Activated CD4-positive, alpha-beta T cell treated with anti-CD3 and anti-CD28 coated beads for 4 hours (primary cell): ENCODE data around the gene UPK2.

ENCODE experiments used
- DNase-seq, 2 donors: peaks; one replicate each; pipeline ENCODE4 v3.0.0-alpha.2; 2020

The UPK2 gene

DNA sequence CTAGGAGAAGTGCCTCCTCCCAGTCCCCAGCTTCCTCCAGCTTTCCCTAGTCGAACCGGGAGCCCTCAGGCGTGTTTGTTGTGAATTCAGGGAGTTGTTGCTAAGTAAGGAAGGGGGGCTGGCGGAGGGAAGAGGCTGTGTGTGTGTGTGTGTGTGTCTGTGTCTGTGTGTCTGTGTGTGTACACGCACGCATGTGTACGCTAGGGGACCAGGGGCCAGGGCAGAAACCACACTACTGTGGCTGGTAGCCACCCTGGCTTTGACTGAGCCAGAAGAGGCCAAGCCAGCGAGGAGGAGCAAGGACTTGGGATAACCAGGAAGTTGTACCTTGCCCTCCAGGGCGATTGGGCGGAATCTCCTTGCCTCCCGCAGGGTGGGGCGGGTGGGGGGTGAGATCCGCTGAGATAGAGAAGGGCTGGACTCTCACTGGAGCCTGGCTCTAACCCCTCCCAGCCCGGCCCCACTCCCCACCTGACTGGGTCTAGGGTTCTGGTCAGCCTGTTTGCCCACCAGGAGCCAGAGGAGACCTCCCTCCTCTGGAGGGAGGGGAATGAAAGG lies 37.9 kb upstream of the UPK2 start:
- no peak for DNase-seq

DNA sequence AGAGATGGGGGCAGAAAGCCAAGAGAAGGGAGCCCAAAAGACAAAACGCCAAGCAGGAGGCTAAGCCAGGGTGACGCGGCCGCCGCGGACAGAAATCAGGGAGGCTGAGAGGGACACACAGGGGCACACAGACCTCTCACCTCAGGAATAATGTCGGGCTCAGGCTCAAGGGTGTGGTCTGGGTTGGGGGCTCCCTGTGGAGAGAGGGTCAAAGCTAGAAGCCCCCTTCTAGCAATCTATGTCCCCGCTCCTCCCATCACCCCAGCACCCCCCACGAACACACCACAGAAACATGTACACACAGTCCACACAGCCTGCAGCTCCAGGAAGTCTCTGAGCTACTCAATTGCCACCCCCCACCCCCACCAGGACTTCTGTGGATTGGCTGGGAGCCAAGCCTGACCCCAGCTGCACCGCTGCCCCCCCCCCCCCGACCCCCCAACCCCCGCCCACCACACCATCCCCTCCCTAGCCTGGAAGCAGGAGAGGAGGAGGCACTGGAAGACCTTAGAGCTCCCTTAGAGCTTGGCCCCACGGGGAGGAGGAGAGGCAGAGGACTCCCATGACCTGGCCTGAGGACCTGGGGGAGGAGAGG lies 37.3 kb upstream of the UPK2 start:
- DNase-seq: no peak

DNA sequence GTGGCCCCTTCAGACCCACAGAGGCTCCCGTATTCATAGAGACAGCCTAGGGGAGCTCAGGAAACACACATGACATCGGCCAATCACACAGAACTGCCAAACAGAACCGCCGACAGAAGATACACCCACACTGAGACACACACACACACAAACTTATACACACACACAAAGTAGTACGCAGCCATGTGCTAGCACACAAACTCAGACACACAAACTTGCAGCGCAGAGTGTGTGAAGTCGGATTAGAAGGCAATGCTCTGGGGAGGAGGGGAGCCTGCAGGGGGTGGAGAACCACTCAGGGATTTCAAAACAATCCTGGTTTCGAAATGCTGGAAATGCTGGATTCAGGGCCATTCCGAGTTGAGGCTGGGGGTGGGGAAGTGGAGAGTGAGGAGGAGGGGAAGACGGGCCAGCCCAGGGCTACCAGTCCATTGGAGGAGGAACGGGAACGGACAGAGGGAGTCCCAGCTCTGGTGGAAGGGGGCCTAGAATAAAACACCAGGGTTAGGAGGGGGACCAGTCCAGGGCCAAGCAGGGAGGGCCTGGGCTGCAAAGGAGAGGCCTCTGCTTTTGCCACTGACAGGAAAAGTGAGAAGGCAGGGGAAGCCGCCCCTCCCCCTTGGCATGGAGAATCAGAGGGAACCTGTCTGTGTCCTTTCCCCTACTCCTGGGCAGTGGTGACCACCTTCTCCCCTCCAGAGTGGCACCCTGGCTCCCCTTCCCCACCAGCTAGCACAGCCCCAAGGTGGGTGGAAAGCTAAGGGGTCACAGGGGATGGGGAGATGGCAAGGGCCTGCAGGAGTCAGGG lies 34.8 kb upstream of the UPK2 start:
- DNase-seq: peak in 1 of 2 donors; percentile 8

DNA sequence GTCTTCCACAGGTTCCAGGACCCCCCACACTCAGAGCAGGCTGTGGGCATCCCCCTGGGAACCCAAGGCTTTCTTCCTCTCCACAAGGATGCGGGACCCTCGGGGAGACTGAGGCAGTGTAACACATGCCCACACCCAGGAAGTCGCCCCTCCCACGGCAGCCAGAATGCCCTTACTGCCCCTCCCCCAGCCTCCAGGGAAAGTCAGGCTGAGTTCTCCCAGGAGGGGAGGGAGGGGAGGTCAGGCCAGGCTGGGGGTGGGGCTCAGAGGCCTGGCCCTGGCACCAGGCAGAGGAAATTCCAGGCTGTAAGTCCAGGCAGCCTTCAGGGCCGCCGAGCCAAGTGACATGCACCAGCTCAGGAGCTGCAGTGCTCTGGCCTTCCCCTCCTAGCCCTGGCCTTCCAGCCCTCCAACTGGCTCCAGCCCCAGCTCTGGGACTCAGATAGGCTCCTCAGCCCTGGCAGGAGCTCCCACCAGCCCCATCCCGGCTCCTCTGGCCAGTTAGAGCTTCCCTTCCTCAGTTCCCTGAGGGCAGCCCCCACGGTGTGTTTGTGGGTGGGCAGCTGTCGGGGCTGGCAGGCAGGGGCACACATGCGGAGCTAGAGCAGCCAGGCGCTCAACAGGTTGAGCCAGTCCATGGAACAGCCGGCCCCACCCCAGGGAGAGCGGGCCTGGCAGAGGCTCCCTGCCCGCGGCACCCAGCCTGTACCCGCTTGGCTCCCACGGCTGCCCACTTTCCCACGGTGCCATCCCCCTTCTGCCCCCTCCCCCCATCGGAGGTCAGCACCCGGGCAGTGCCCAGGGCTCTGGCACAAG lies 34.0 kb upstream of the UPK2 start:
- peak in 1 of 2 donors; percentile 7 for DNase-seq

DNA sequence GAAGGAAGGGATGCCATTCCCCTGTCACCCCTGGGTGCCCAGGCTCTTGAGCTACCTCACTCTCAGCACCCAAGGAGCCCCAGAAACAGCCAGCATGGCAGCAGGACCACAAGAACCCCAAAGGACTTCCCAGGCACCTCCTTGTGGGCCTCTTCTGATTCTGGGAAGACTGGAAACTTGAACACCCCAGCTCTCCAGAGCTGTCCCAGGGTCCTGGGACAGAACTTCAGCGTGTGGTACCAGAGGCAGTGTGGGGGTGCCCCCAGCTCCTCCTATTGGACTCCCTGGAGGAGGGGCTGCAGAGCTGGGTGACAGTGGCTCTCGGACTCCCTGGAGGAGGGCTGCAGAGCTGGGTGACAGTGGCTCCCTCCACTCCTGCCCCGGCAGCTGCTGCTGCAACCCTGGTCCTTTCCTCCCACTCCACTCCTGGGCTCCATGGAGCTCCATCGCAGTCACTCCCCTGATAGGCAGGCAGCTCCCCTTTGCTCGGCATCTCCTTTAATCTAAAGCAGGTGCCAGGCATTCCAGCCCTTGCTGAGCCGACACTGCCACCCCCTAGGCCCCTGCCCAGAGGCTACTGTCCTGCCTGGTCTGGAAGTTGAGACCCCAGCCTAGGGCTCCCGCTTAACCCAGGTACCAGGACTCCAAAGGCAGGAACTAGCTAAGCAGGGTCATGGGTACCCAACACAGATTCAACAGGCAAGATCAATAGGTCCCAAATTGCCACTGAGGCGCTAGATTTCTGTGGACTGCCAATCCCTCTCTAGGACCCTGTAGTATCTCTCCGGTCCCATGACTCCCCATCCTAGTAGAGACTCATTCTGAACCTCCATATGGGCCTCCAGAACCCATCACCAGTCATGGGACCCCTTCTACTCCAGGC lies 33.1 kb upstream of the UPK2 start:
- no peak for DNase-seq

DNA sequence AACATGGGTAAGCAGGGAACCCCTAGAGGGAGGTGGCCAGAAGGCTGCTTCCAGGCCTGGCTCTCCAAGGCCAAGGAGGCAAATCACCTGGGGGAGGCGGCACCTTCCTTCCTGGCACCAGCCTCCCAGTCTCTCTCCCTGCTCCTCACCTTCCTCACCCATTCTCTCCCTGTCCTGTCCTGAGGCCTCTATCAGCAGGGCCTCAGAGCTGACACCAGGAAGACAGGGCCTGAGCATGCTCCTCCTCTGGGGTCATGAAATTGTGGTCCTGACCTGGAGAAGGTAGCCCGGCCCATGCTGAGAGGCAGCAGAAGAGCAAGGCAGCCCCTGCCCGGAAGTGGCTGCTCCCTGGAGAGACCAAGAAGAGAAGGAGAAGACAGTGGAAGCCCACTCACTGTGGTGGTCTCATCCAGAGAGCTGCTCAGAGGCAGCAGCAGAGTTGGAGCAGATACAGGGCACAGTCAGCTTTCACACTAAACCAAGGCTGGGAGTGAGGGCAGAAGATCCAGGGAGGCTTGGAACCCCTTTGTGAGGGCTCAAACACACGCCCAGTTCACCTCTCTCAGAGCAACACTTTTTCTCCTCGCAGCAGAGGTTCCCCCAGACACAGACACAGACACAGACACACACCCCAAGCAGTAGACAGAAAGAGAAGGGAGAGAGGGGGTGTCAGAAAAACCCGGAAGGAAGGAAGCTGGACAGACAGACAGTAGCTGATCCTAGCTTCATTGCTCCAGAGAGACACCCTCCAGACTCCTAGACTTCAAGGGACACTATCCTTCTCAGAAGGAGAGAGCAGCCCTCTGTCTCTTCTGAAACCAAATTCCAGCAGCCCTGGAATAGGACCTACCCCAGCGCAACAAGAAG lies 32.1 kb upstream of the UPK2 start:
- DNase-seq: no peak

DNA sequence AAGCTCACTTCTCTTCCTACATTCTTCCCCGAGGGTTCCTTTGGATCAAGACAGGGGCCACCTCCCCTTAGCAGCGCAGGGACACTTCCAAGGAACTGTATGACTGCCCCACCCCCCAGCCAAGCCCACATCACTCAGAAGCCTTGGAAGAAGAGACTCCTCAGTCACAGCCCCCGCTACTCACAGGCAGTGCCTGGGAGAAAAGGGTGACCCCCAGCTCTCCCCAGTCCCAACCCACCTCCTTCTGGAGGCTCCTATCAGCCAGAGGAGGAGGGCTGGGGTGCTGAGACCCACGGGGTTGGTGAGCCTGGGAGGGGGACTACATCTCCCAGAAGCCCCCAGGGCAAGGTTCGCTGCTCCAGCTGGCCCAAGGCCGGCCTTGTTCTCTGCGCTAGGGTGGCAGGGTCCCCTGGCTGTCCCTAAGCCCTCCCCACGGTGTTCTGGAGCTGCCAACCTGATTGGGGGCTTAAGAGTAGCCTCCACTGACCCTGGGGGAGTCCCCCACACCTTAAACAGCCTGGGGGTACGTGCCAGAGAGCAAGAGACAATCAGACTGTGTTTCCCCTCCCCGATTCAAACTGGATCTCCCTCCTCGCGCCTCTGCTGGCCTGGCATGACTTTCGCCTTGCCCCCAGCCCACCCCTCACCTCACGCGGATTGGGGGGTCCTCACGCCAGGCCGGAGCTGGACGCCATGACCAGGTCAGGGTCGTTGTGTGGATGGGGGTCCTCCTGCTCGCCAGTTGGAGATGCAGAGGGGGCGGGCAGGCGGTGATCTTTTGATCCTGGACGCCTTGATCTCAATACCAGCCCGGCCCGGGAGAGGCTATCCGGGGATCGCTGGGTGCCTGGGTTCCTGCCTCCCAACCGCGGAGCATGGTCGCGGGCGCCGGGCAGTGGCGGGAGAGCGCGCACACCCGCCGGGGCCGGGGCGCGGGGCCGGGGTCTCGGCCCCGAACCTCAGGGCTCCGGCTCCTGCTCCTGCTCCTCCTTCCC lies 31.2 kb upstream of the UPK2 start:
- DNase-seq: no peak

DNA sequence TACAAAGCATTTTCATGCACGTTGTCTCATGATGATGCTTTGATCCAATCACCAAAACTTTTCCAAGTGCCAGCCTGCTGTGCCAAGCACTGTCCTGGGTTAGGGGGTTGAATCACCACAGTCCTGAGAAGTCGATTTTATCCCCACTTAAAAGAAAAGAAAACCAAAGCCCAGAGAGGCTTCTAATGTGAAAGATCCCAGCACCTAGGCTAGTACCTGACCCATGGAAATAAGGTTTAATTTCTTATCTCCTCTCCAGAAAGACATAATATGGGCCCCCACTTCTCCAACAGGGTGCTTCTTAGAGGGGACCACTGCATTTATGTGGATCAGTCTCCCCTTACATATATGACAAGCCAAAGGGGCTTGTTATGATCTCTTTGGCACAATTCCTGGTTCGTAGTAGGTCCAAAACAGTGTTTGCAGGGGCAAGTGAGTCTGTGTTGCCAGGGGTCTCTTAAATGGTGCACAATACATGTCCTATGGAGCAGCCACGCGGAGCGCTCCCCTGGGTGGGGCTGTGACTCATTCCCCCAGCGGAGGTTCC lies 28.5 kb upstream of the UPK2 start:
- no peak for DNase-seq

DNA sequence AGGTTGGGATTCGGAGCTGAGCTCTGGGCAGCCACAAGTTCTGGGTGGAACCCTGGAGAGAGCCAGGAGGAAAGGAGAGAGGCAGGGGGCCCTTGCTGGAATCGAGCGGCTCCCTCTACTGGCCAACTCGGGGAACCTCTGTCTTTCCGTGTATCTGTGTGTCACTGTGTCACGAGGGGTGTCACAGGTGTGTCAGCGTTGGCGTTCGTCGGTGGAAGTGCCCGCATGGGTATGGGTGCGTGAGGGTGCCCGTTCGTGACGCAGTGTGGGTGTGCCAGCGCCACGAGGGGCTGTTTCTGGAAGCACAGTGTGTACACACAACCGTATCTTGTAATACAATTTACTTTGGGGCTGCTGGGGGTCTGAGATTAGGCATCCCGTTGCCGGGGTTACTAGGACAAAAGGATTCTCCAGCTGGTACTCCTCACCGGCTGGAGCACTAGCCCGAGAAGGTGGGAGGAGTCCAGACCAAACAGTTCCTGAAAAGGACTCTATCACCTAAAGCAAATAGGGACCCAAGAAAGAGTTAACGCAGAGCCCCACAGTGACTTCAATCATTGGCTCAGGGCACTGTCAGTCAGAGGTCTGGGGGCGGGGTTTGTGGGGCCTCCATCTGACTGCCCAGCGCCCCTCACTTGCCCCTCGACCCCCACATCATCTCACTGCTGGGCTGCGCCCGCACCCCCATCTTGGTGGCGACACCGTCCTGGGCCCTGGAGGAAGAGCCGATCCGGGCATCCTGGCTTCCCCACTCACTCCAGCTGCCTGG lies 27.8 kb upstream of the UPK2 start:
- DNase-seq: peak; percentile 94 to 95

DNA sequence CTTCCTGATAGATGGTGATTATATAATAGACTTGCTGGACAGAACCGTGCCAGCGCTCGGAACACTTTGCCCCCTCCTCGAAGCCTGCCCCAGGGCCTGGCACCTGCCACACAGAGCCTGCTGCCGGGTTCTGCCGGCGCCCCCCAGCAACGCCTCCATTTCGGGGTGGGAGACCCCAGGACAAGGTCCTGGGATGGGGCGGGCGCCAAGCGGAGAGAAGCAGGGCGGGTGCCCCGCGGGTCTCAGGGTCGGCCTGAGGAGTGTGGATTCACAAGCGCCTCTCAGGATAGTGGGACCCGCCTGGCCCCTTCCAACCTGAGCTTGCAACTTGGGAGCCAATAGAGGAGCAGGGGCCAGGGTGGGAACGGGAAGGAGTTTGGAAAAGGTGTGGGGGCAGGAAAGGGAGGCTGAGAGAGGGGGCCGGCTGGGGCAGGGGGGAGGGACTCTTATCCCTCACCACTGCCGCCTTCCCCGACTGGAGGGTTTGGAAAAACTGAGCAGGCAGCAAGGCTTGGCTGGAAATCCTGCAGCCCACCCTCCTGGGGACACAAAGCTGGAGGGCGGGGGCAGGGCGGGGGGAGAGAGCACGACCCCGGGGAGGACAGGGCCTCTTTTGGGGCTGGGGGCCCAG lies 27.1 kb upstream of the UPK2 start:
- DNase-seq: peak in 1 of 2 donors; percentile 54

DNA sequence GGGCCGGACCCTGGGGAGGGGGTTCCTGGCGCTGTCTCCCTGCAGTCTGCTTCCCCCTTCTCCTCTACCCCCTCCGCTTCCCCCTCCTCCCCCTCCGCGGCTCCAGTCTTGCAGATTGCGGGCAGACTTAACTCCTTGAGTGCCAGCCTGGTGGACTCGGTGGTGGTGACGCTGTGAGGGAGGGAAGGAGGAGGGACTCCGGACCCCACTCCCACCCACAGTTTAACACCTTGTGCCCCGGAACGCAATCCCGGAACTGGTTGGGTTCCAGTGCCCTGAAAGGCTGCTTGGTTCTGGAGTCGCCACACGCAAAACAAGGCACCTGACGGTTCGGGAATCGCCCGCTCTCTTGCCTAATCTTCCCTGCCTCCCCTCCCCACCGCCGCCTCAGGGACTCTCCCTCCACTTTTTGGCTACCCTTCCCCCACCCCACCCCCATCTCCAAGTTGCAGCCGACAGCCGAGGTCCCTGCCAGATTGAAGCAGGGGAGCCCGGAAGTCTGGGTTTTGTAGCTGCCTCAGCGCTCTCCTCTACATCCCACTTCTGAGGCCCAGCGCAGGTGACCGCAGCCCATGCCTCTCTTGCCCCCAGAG lies 26.5 kb upstream of the UPK2 start:
- peak; percentile 74 to 77 for DNase-seq

DNA sequence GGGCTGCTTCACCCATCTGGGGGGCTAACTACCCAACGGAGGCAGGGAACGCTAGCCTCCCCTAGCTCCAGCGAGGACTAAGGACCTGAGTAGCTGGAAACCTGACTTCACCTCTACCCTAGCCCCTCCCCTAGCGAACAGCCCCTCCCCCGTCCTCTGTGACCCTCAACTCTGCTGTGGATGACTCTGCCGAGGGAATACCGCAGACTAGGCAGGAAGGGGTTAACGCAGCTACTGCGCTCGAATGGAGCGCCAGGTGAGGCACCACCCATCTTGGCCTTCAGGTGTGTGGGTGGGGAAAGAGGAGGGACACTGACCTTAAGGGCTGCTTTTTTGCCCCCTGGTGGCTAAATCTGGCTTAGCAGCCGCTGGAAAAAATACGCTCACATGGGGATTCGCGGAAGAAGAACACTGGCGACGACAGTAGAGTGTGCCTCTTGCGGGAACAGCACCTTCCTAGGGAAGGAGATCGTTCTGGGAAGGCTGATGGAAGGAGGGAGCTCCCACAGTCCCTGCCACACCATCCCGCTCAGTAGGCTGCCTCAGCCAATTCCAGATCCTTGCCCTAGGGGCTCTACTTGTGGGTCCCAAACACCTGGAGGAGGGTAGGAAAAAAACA lies 25.9 kb upstream of the UPK2 start:
- DNase-seq: peak; percentile 76 to 91

DNA sequence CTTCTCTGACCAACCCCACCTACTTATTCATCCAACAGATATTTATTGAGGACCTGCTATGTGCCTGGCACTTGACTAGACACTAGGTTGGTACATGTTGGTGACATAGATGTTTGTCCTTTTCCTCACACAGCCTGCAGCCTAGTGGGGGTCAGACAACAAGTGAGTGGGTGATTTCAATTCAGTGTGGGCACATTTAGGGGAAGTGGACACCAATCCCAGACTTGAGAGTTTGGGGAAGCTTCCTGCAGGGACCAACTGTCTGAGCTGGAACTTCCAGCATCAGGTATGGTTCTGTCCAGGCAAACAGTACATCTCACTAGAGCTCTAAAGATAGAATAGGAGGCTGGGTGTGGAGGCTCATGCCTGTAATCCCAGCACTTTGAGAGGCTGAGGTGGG lies 24.5 kb upstream of the UPK2 start:
- DNase-seq: no peak

DNA sequence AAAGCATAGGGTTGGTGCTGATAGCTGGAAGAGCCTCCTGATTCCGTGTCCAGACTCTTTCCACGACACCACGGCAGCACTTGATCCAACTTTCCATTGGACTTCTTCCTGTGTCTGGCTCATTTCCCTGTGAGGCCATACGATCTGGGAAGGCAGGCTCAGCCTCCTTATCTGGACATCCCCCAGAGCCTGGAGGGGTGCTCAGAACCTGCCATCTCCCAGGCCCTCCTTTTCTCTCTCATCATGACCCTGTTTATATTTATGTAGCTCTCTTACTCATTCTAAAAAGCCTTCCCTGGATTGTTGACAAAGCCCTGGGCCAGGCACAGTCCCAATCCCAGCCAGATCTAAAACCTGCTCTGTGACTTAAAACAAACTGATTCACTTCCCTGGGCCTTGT lies 22.6 kb upstream of the UPK2 start:
- no peak for DNase-seq

DNA sequence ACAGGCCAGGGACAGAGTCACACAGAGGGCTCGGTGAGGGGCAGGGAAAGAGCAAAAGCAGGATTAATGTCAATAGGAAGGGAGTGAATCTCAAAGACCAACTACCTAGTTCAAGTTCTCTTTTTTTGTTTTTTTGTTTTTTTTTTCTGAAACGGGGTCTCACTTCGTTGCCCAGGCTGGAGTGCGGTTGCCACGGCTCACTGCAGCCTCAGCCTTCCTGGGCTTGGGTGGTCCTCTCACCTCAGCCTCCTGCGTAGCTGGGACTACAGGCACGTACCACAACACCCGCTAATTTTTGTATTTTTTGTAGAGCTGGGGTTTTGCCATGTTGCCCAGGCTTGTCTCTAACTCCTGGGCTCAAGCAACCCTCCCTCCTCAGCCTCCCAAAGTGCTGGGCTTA lies 20.7 kb upstream of the UPK2 start:
- DNase-seq: no peak

DNA sequence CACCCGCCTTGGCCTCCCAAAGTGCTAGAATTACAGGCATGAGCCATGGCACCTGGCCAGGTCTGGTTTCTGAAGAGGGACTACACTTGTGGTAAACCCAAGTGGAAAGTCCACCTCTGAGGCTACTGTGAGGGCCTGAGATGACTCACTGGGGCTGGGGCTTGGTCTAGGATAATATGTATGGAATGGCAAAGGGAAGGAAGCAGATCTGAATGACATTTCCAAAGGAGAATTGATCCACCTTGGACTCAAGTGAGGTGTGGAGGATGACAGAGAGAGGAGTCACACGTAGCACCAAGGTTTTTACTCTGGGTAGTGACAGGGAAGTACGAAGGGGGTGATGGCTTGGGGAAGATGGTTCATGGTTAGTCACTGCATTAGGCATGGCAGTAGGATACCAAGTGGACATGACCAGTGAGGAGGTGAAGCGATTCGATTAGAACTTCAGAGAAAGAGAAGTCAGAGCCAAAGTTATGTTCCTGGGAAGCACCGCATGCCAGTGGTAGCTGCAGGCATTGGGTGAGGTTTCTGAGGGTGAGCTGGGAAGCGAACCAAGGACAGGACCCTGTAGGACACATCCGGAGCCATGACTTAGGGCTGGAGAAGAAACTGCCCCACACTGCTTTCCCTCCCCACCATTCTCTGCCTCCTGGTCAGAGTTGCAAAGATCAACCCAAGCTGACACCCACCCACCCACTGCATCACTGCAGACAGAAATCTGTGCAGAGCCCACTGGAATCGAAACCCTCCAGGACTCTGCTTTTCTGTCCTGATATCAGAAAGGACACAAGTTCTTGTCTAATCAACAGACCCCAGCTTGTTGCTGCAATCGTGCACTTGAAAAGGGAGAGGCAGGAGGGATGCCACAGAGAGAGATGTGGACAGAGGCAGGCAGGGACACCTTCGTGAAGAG lies 17.4 kb upstream of the UPK2 start:
- DNase-seq: no peak
